Mesendoderm (in vitro differentiated cells): ENCODE data around the gene VAPA.

Source experiments
- DNase-seq: peaks from one replicate; pipeline ENCODE4 v3.0.0; 2013
- H2AK5ac ChIP-seq: 2 replicates; pipeline ENCODE4 v1.6.1; 2013; ENCODE audit warnings: low read length, inconsistent platforms
- H2BK120ac ChIP-seq: 2 replicates; pipeline ENCODE4 v1.6.1; 2013; ENCODE audit warnings: low read depth, mild to moderate bottlenecking, low read length, moderate library complexity, mixed read lengths
- H2BK15ac ChIP-seq: replicated peaks from 2 replicates; pipeline ENCODE4 v1.6.1; 2013; ENCODE audit warnings: low read depth, mild to moderate bottlenecking, moderate library complexity
- H2BK5ac ChIP-seq: 2 replicates; pipeline ENCODE4 v1.6.1; 2013; ENCODE audit warnings: low read length, inconsistent platforms
- H3K18ac ChIP-seq: 2 replicates; pipeline ENCODE4 v1.6.1; 2013; ENCODE audit warnings: mild to moderate bottlenecking, low read length, mixed read lengths
- H3K23ac ChIP-seq: one replicate; pipeline ENCODE4 v1.6.1; 2013; ENCODE audit warnings: low read length
- H3K27ac ChIP-seq: 2 replicates; pipeline ENCODE4 v1.5.1; 2013; ENCODE audit warnings: low read depth, mild to moderate bottlenecking, inconsistent platforms, low read length, moderate library complexity
- H3K27me3 ChIP-seq: 2 replicates; pipeline ENCODE4 v1.6.1; 2013; ENCODE audit warnings: low read length, control low read depth, mild to moderate bottlenecking, inconsistent platforms; ENCODE audit not compliant: insufficient read depth, poor library complexity
- H3K36me3 ChIP-seq: 2 replicates; pipeline ENCODE4 v1.6.1; 2013; ENCODE audit warnings: low read length, inconsistent platforms; ENCODE audit not compliant: control insufficient read depth, insufficient read depth
- H3K4ac ChIP-seq: one replicate; pipeline ENCODE4 v1.6.1; 2013; ENCODE audit warnings: low read depth, mild to moderate bottlenecking, low read length, moderate library complexity
- H3K4me1 ChIP-seq: 2 replicates; pipeline ENCODE4 v1.6.1; 2013; ENCODE audit warnings: low read depth, low read length, inconsistent platforms; ENCODE audit not compliant: control insufficient read depth
- H3K4me2 ChIP-seq: 2 replicates; pipeline ENCODE4 v1.6.1; 2013; ENCODE audit warnings: low read length
- H3K4me3 ChIP-seq: 2 replicates; pipeline ENCODE4 v1.5.1; 2013; ENCODE audit warnings: mild to moderate bottlenecking, low read length
- H3K56ac ChIP-seq: one replicate; pipeline ENCODE4 v1.6.1; 2013; ENCODE audit warnings: low read length
- H3K79me1 ChIP-seq: 2 replicates; pipeline ENCODE4 v1.6.1; 2013; ENCODE audit warnings: low read length, inconsistent platforms
- H3K79me2 ChIP-seq: 2 replicates; pipeline ENCODE4 v1.6.1; 2013; ENCODE audit warnings: mild to moderate bottlenecking, low read length; ENCODE audit not compliant: control insufficient read depth, insufficient read depth
- H3K9ac ChIP-seq: 2 replicates; pipeline ENCODE4 v1.6.1; 2013; ENCODE audit warnings: low read length, inconsistent platforms
- H4K5ac ChIP-seq: one replicate; pipeline ENCODE4 v1.6.1; 2013; ENCODE audit warnings: low read length
- H4K8ac ChIP-seq: one replicate; pipeline ENCODE4 v1.6.1; 2013; ENCODE audit warnings: low read depth, mild to moderate bottlenecking, control low read depth, low read length, moderate library complexity
- WGBS: extraction: QIAGEN DNeasy Blood & Tissue Kit; methylation state at CpG from one replicate; pipeline ENCODE4 v1.1.7; 2013; ENCODE audit warnings: low lambda C conversion rate, missing lambda C conversion rate; ENCODE audit not compliant: insufficient coverage; ENCODE audit errors: extremely low coverage; 5-methylcytosine and 5-hydroxymethylcytosine counted together

VAPA gene

GRCh38 chr18:9933865-9934264 lies 20.0 kb downstream of the VAPA start:
- no peak for DNase-seq
- H3K36me3 ChIP-seq = no peaks in the 10 kb centered on the region
- H3K4me3 ChIP-seq = no peak overlapping the region

GRCh38 chr18:9934274-9934673 lies 20.5 kb downstream of the VAPA start:
- H4K5ac ChIP-seq = no peak overlapping the region
- no peak overlapping the region for H2BK120ac ChIP-seq
- H3K79me2 ChIP-seq = peaks cover 19% of the 10 kb centered on the region
- H4K8ac ChIP-seq = no peak overlapping the region
- H3K4me3 ChIP-seq = no peak overlapping the region
- no peak overlapping the region for H3K56ac ChIP-seq
- WGBS = no CpG with 5 or more reads among the region's 3 CpGs
- no peak overlapping the region for H2AK5ac ChIP-seq
- no peak overlapping the region for H2BK15ac ChIP-seq
- peaks cover 6% of the 10 kb centered on the region for H3K79me1 ChIP-seq
- H3K36me3 ChIP-seq = no peaks in the 10 kb centered on the region
- H3K27me3 ChIP-seq = no peaks in the 10 kb centered on the region
- no peak overlapping the region for H3K4me2 ChIP-seq
- no peak overlapping the region for H2BK5ac ChIP-seq
- H3K9ac ChIP-seq = no peak overlapping the region
- no peaks in the 10 kb centered on the region for H3K4me1 ChIP-seq
- H3K4ac ChIP-seq = no peak overlapping the region
- no peak for DNase-seq
- no peak overlapping the region for H3K23ac ChIP-seq
- no peak overlapping the region for H3K27ac ChIP-seq
- no peak overlapping the region for H3K18ac ChIP-seq

More at GRCh38 chr18:9933865-9934264, 20.0 kb downstream of the VAPA start:
- no peak overlapping the region for H3K56ac ChIP-seq
- no CpG with 5 or more reads among the region's 3 CpGs for WGBS
- H3K79me1 ChIP-seq = peaks cover 6% of the 10 kb centered on the region
- no peak overlapping the region for H2BK5ac ChIP-seq
- H2AK5ac ChIP-seq = no peak overlapping the region
- no peak overlapping the region for H3K27ac ChIP-seq
- H3K79me2 ChIP-seq = peaks cover 21% of the 10 kb centered on the region
- no peaks in the 10 kb centered on the region for H3K27me3 ChIP-seq
- H4K5ac ChIP-seq = no peak overlapping the region
- no peak overlapping the region for H2BK15ac ChIP-seq
- no peak overlapping the region for H3K23ac ChIP-seq
- H3K18ac ChIP-seq = no peak overlapping the region
- no peak overlapping the region for H3K9ac ChIP-seq
- no peak overlapping the region for H3K4me2 ChIP-seq
- no peak overlapping the region for H2BK120ac ChIP-seq
- H3K4me1 ChIP-seq = no peaks in the 10 kb centered on the region
- no peak overlapping the region for H4K8ac ChIP-seq
- no peak overlapping the region for H3K4ac ChIP-seq

DNA sequence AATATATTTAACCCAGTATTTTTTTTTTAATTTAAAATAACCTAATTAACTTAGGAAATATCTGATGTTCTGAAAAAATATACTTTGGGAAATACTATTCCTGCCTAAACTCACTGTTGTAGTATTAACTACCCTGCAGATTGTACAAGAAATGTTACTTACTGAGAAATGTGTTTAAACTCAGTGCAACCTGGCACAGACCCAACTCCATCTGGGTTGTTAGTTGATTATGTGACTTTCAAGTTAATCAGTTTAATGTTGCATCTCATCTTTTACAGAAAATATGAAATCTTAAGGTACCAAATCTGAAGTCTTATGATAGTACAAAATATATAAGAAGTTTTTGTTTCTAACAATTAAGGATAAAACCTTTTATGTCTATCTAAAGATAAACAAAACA lies 27.3 kb downstream of the VAPA start:
- Histone ChIP-seq H3K56ac (no peak overlapping the region), H2BK5ac (no peak overlapping the region), H4K8ac (no peak overlapping the region), H3K9ac (no peak overlapping the region), H3K18ac (no peak overlapping the region), H3K79me1 (peaks cover 11% of the 10 kb centered on the region), H3K4me3 (no peak overlapping the region), H2AK5ac (no peak overlapping the region), H3K36me3 (peaks cover 2% of the 10 kb centered on the region), H3K4ac (no peak overlapping the region), H3K4me1 (no peaks in the 10 kb centered on the region), H2BK15ac (no peak overlapping the region), H3K23ac (no peak overlapping the region), H4K5ac (no peak overlapping the region), H3K27me3 (no peaks in the 10 kb centered on the region), H3K27ac (no peak overlapping the region), H3K79me2 (peaks cover 5% of the 10 kb centered on the region), H3K4me2 (no peak overlapping the region), H2BK120ac (no peak overlapping the region)
- DNase-seq = no peak

GRCh38 chr18:9941660-9942059 lies 27.8 kb downstream of the VAPA start:
- Histone ChIP-seq H3K79me2 (peaks cover 5% of the 10 kb centered on the region), H3K9ac (no peak overlapping the region), H3K56ac (no peak overlapping the region), H4K8ac (no peak overlapping the region), H3K4me2 (no peak overlapping the region), H3K23ac (no peak overlapping the region), H2AK5ac (no peak overlapping the region), H2BK5ac (no peak overlapping the region), H3K27ac (no peak overlapping the region), H3K18ac (no peak overlapping the region), H3K36me3 (peaks cover 2% of the 10 kb centered on the region), H3K27me3 (no peaks in the 10 kb centered on the region), H2BK120ac (no peak overlapping the region), H2BK15ac (no peak overlapping the region), H3K4ac (no peak overlapping the region), H4K5ac (no peak overlapping the region), H3K79me1 (peaks cover 11% of the 10 kb centered on the region), H3K4me1 (no peaks in the 10 kb centered on the region), H3K4me3 (no peak overlapping the region)
- WGBS = no CpG with 5 or more reads among the region's 1 CpG
- no peak for DNase-seq

DNA sequence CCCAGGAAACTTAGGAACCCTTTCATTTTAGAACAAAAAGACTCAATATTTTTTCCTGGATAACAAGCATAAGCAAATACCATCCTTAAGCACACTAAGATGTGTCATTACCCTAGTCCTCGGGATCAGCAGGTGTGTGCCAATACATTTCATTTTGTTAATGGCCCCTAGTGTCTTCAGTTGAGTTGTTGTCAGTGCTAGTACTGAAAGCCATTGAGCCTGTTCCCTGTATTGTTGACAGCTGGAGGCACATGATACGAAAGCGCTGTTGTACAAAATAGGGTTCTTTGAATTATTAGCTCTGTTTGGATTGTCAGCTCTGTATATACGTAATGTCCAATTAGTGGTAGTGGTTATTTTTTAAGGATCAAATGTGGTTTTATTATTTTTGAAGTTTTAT lies 29.5 kb downstream of the VAPA start:
- H3K4me2 ChIP-seq = no peak overlapping the region
- no peak for DNase-seq
- no peak overlapping the region for H4K8ac ChIP-seq
- no peak overlapping the region for H2AK5ac ChIP-seq
- no peak overlapping the region for H3K56ac ChIP-seq
- no peaks in the 10 kb centered on the region for H3K4me1 ChIP-seq
- no peak overlapping the region for H3K4me3 ChIP-seq
- H3K27ac ChIP-seq = no peak overlapping the region
- H4K5ac ChIP-seq = no peak overlapping the region
- H3K79me2 ChIP-seq = peaks cover 5% of the 10 kb centered on the region
- H3K79me1 ChIP-seq = peaks cover 11% of the 10 kb centered on the region
- WGBS = 100% methylated on average over 1 of the region's 4 CpGs
- no peak overlapping the region for H3K9ac ChIP-seq
- no peak overlapping the region for H3K23ac ChIP-seq
- no peak overlapping the region for H2BK5ac ChIP-seq
- no peak overlapping the region for H3K18ac ChIP-seq
- no peak overlapping the region for H2BK15ac ChIP-seq
- no peak overlapping the region for H2BK120ac ChIP-seq
- H3K27me3 ChIP-seq = no peaks in the 10 kb centered on the region
- peaks cover 2% of the 10 kb centered on the region for H3K36me3 ChIP-seq
- H3K4ac ChIP-seq = no peak overlapping the region

DNA sequence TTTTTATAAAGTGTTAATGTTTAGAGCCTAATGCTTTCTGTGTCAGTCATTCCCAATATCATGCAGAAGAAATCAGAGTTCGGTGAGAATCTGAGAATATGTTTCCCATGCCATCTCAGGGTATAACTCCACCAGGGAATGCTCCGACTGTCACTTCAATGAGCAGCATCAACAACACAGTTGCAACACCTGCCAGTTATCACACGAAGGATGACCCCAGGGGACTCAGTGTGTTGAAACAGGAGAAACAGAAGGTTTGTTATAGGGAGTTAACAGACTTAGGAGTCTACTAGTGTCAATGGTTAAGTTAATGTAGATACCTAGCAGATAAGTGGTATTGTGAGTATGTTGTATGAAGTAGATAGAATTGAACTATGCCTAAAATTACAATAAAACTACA lies 31.0 kb downstream of the VAPA start:
- no peak for DNase-seq
- Histone ChIP-seq H4K5ac (no peak overlapping the region), H2AK5ac (no peak overlapping the region), H3K79me1 (peaks cover 8% of the 10 kb centered on the region), H2BK15ac (no peak overlapping the region), H3K4me3 (no peak overlapping the region), H3K4ac (no peak overlapping the region), H2BK5ac (no peak overlapping the region), H3K4me1 (no peaks in the 10 kb centered on the region), H3K36me3 (no peaks in the 10 kb centered on the region), H3K4me2 (no peak overlapping the region), H2BK120ac (no peak overlapping the region), H4K8ac (no peak overlapping the region), H3K79me2 (peaks cover 3% of the 10 kb centered on the region), H3K27me3 (no peaks in the 10 kb centered on the region), H3K18ac (no peak overlapping the region), H3K27ac (no peak overlapping the region), H3K23ac (no peak overlapping the region), H3K9ac (no peak overlapping the region), H3K56ac (no peak overlapping the region)
- no CpG with 5 or more reads among the region's 3 CpGs for WGBS
